Measurements from ENCODE around the gene PLEKHF1.

PLEKHF1 gene

DNA sequence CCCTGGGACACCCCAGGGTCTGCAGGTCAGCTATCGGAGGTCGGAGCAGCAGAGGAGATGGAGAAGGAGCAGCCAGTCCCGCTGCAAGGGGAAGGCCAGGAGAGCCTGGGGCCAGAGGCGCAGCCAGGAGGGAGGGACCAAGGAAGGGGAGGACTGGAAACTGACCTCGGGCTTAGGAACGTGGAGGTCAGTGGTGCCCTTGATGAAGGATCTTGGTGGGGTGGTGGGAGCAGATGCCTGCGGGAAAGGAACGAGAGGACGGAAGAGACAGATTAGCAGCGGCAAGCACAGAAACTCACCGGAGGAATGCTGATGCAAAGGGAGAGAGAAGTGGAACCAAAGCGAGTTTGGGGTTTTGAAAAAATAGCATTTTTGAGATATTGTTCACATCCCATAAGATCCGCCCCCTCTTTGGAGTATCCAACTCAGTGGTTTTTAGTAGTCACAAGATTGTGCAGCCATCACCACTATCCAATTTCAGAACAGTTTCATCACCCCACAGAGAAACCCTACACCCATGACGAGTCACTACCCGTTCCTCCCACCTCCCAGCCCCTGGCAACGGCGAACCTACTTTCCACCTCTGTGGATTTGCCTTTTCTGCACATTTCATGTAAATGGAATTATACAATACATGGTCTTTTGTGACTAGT, 22.1 kb downstream of the PLEKHF1 start:
- no peak overlapping the region for H3K4me3 ChIP-seq (ENCODE audit: low read depth, low read length)
- TF ChIP-seq, protein P1, sequence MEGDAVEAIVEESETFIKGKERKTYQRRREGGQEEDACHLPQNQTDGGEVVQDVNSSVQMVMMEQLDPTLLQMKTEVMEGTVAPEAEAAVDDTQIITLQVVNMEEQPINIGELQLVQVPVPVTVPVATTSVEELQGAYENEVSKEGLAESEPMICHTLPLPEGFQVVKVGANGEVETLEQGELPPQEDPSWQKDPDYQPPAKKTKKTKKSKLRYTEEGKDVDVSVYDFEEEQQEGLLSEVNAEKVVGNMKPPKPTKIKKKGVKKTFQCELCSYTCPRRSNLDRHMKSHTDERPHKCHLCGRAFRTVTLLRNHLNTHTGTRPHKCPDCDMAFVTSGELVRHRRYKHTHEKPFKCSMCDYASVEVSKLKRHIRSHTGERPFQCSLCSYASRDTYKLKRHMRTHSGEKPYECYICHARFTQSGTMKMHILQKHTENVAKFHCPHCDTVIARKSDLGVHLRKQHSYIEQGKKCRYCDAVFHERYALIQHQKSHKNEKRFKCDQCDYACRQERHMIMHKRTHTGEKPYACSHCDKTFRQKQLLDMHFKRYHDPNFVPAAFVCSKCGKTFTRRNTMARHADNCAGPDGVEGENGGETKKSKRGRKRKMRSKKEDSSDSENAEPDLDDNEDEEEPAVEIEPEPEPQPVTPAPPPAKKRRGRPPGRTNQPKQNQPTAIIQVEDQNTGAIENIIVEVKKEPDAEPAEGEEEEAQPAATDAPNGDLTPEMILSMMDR (IDR thresholded peaks at IDR 0.05; ENCODE audit: borderline replicate concordance, insufficient read depth, low read depth, low read length), result no peak

DNA sequence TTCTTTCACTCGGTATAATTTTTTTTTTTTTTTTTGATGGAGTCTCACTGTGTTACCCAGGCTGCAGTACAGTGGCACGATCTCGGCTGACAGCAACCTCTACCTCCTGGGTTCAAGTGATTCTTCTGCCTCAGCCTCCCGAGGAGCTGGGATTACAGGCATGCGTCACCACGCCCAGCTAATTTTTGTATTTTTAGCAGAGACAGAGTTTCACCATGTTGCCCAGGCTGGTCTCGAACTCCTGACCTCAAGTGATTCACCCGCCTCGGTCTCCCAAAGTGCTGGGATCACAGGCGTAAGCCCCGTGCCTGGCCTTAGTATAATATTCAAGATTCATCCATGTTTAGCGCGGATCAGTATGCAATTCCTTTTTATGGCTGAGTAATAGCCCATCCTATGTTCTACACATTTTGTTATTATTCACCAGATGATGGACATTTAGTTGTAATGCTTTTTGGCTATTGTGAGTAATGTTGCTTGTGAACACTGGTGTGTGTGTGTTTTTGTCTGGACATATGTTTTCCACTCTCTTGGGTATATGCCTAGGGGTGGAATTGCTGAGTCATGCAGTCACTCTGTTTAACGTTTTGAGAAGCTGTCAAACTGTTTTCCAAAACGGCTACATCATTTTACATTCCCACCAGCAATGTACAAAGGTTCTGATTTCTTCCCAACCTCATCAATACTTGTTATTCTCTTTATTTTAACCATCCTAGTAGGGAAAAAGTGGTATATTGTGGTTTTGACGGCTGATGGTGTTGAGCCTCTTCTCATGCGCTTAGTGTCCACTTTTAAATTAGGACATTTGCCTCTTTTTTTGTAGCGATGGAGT, 22.9 kb downstream of the PLEKHF1 start:
- no peak overlapping the region for H3K4me3 ChIP-seq (ENCODE audit: low read depth, low read length)
- TF ChIP-seq, protein P1 (IDR thresholded peaks at IDR 0.05; ENCODE audit: borderline replicate concordance, insufficient read depth, low read depth, low read length), result no peak

- no peak overlapping the region for H3K4me3 ChIP-seq (ENCODE audit: low read depth, low read length)
- TF ChIP-seq, protein P1 (IDR thresholded peaks at IDR 0.05; ENCODE audit: borderline replicate concordance, insufficient read depth, low read depth, low read length), result peak; percentile 46
Measured at GRCh38 chr19:29690842-29691241, 25.6 kb downstream of the PLEKHF1 start.

- H3K4me3 ChIP-seq (ENCODE audit: low read depth, low read length), result no peak overlapping the region
- TF ChIP-seq, protein P1 (IDR thresholded peaks at IDR 0.05; ENCODE audit: borderline replicate concordance, insufficient read depth, low read depth, low read length), result no peak
Measured at GRCh38 chr19:29694161-29694560, 28.9 kb downstream of the PLEKHF1 start.

GRCh38 chr19:29694669-29695627, 29.7 kb downstream of the PLEKHF1 start:
- no peak overlapping the region for H3K4me3 ChIP-seq (ENCODE audit: low read depth, low read length)
- TF ChIP-seq, protein P1 (IDR thresholded peaks at IDR 0.05; ENCODE audit: borderline replicate concordance, insufficient read depth, low read depth, low read length), result peak; percentile 94

DNA sequence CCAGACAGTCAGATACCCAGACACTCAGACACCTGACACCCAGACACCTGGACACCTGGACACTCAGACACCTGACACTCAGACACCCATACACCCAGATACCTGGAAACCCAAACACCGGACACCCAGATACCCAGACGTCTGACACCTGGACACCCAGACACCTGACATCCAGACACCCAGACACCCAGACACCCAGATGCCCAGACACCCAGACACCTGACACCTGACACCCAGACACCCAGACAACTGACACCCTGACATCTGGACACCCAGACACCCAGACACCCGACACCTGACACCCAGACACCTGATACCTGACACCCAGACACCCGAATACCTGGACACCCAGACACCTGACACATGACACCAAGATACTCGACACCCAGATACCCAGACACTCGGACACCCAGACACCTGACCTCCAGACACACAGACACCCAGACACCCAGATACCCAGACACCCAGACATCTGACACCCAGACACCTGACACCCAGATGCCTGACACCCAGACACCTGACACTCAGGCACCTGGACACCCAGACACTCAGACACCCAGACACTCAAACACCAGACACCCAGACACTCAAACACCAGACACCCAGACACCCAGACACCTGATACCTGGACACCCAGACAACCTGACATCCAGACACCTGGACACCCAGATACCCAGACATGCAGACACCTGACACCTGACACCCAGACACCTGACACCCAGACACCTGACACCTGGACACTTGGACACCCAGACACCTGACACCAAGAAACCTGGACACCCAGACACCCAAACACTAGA, 30.7 kb downstream of the PLEKHF1 start:
- TF ChIP-seq, protein P1 (IDR thresholded peaks at IDR 0.05; ENCODE audit: borderline replicate concordance, insufficient read depth, low read depth, low read length), result no peak
- no peak overlapping the region for H3K4me3 ChIP-seq (ENCODE audit: low read depth, low read length)
